Measurements from ENCODE around the gene APCDD1L. TPM values are rescaled to one million over a fixed set of nuclear protein-coding genes. Genes with fewer than 3 reads are reported as not detected.

Gene APCDD1L
- total RNA-seq, 4 donors from 2014 or later = 0.21 to 0.30 TPM; not detected in 2

DNA sequence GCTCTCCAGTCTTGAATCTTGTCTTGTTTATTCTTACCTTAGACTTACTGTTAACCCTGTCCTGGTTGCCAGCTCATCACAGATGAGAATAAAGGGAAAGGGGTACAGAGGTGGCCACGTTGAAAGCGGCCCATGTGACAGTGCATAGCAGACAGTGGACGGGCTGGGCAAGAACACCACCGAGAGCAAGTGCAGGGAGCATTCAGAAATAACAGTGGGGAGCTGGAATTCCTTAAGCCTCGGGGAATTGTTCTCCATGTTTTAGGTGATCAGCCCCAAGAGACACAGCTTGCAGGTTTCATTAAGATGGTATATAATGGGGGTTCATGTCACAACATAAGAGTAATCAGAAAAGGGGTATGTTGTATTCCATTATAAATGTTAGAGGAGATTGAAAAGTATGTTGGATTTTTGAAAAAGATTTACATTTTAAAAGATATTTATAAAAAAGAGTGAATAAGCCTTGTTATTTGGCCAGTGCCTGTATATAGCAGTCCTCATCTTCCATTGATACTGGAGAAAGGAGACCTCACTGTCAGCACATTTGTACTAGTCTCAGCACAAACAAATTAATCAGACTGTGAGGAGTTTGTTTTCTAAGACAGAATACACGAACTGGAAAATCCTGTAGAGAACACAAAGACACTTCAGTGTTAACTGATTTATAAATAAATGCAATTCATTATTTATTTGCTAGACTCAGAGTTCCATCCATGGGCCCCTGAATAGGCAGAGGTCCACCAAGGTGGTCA, 90.8 kb downstream of the APCDD1L start:
- Histone ChIP-seq H3K27ac (peak overlapping the region in 2 of 4 donors; percentile 22 to 44), H3K27me3 (no peaks in the 10 kb centered on the region), H3K9me3 (no peaks in the 10 kb centered on the region), H3K4me3 (no peak overlapping the region), H3K36me3 (peaks cover 0 to 22% (median 0%) of the 10 kb centered on the region in 3 donors), H3K4me1 (peaks cover 0 to 23% (median 4%) of the 10 kb centered on the region in 4 donors)
- DNase-seq (ENCODE audit: low spot score in 2 of 2) = no peak
- TF ChIP-seq POLR2A (IDR thresholded peaks at IDR 0.05) (no peak), EP300 (IDR thresholded peaks at IDR 0.05) (no peak)
- TF ChIP-seq, protein P1, sequence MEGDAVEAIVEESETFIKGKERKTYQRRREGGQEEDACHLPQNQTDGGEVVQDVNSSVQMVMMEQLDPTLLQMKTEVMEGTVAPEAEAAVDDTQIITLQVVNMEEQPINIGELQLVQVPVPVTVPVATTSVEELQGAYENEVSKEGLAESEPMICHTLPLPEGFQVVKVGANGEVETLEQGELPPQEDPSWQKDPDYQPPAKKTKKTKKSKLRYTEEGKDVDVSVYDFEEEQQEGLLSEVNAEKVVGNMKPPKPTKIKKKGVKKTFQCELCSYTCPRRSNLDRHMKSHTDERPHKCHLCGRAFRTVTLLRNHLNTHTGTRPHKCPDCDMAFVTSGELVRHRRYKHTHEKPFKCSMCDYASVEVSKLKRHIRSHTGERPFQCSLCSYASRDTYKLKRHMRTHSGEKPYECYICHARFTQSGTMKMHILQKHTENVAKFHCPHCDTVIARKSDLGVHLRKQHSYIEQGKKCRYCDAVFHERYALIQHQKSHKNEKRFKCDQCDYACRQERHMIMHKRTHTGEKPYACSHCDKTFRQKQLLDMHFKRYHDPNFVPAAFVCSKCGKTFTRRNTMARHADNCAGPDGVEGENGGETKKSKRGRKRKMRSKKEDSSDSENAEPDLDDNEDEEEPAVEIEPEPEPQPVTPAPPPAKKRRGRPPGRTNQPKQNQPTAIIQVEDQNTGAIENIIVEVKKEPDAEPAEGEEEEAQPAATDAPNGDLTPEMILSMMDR (IDR thresholded peaks at IDR 0.05) = no peak
- WGBS, 2 donors = 53 to 69% methylated on average over 6 of the region's 6 CpGs

DNA sequence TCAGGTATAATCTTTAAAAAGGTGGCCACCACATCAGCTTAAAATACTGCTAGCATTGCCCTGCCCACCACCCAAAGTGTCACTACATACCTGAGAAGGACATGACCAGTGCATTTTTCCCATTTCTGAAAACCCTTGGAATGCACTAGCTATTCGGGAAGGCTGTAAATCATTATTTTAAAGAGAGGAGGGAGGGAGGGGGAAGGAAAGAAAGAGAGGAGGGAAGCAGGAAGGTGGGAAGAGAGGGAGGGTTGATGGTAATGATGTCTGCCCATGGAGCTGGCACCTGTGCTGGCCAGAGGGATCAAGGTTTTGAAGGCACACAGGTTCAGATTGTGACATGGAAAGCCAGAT, 93.7 kb downstream of the APCDD1L start:
- Histone ChIP-seq H3K9me3 (no peaks in the 10 kb centered on the region), H3K27ac (no peak overlapping the region), H3K27me3 (no peaks in the 10 kb centered on the region), H3K36me3 (peaks cover 0 to 22% (median 0%) of the 10 kb centered on the region in 3 donors), H3K4me3 (no peak overlapping the region), H3K4me1 (peaks cover 0 to 36% (median 4%) of the 10 kb centered on the region in 4 donors)
- no peak for DNase-seq (ENCODE audit: low spot score in 2 of 2)
- WGBS, 2 donors = 56 to 63% methylated on average over 1 of the region's 1 CpG
- TF ChIP-seq, protein P1 (IDR thresholded peaks at IDR 0.05) = no peak
- TF ChIP-seq EP300 (IDR thresholded peaks at IDR 0.05) = no peak
- TF ChIP-seq POLR2A (IDR thresholded peaks at IDR 0.05) = no peak

DNA sequence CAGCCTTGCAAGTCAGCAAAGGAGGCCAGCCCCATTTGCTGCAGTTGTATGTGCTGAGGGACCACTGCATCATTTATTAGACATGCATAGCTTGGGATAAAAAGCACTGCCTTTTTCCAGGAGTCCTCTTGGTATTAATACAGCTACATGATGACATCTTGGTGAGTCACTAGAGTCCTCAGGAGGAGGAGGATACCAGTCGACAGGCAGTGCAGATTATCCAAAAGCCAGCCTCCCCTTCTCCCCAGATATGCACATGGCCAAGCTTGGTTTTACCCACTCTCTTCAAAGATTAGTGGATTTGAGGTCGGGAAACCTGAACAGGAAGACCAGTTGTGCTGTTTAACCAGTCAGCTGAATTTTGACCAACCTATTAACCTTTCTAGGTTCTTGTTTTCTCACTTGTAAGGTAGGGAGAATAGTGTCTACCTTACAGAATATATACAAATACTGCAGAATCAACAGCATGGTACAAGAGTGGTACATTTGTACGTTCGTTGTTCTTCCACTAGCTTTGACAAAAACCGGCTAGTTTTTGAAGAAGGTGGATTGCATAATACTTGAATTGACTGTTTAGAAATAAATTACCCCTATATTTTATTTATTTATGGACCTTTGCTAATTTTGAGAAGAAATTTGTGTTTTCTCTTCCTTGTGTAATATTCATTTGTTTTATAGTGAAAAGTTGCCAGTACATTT, 94.3 kb downstream of the APCDD1L start:
- DNase-seq (ENCODE audit: low spot score in 2 of 2) = no peak

DNA sequence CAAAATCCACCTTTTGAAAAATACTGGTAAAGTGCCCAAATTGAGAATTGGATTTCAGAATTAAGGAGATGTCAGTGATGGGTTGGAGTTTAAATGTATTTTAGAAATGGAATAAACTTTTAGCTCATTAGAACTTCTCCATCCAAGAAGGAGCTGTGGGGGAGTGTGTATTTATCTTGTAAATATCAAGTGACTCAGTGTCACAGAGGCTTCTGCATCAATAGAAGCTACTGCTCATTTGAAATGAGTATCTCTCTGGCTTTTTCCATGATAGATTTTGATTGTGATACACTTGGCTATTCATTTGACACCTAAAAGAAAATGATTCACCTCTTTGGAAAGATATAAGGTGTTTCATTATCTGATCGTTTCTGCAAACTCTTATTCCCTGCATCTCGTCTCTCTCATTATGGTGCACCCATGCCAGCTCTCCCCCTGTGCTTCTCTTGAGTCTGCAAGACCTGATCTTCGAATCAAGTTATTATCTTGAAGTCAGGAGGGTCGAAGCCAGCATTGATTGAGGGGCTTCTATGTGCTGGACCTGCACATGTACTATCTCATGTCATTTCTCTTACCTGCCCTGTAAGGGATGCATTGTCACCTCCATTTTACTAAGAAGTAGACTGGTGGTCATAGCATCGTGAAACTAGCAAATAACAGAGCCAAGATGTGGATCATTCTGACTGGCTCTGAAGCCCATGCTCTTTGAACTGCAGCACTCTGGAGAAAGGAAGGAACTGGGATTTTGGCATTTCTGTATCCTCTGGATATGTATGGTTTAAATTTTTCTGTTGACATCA, 96.0 kb downstream of the APCDD1L start:
- DNase-seq (ENCODE audit: low spot score in 2 of 2) = no peak
- no peak for TF ChIP-seq POLR2A (IDR thresholded peaks at IDR 0.05)
- TF ChIP-seq, protein P1 (IDR thresholded peaks at IDR 0.05) = no peak
- TF ChIP-seq EP300 (IDR thresholded peaks at IDR 0.05) = no peak
- no peak overlapping the region for H3K27ac ChIP-seq
- H3K4me1 ChIP-seq = peaks cover 0 to 25% (median 3%) of the 10 kb centered on the region in 4 donors
- no peaks in the 10 kb centered on the region for H3K9me3 ChIP-seq
- peaks cover 0 to 27% (median 0%) of the 10 kb centered on the region in 3 donors for H3K36me3 ChIP-seq
- 72 to 89% methylated on average over 5 of the region's 5 CpGs for WGBS, 2 donors
- no peaks in the 10 kb centered on the region for H3K27me3 ChIP-seq
- no peak overlapping the region for H3K4me3 ChIP-seq

More for the DNA sequence above, 94.3 kb downstream of the APCDD1L start:
- H3K27ac ChIP-seq = no peak overlapping the region
- 75 to 93% methylated on average over 5 of the region's 5 CpGs for WGBS, 2 donors
- H3K4me3 ChIP-seq = no peak overlapping the region
- no peaks in the 10 kb centered on the region for H3K27me3 ChIP-seq
- H3K9me3 ChIP-seq = no peaks in the 10 kb centered on the region
- H3K4me1 ChIP-seq = peaks cover 0 to 37% (median 4%) of the 10 kb centered on the region in 4 donors
- H3K36me3 ChIP-seq = peaks cover 0 to 22% (median 0%) of the 10 kb centered on the region in 3 donors
- TF ChIP-seq POLR2A (IDR thresholded peaks at IDR 0.05) (no peak), EP300 (IDR thresholded peaks at IDR 0.05) (no peak)
- TF ChIP-seq, protein P1 (IDR thresholded peaks at IDR 0.05) = no peak
